GM21423 (cell line): ENCODE results near the gene KRTAP17-1.
"Not testable (repeated sequence)": the region's sequence is repeated elsewhere in the genome, so short reads cannot be mapped to it uniquely, and the experiment has no call there.

Experiments
- ATAC-seq: cut with Tn5 transposase; IDR thresholded peaks from one replicate; pipeline ENCODE4 v1.9.1; 2021; ENCODE audit warnings: mild to moderate bottlenecking, moderate library complexity; ENCODE audit not compliant: unreplicated experiment

The KRTAP17-1 gene, protein sequence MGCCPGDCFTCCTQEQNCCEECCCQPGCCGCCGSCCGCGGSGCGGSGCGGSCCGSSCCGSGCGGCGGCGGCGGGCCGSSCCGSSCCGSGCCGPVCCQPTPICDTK

GRCh38 chr17:41315204-41315794, at the start of gene KRTAP17-1:
Gene KRTAP17-1, minus strand, starts transcription at chr17:41315710. Its CDS starts 60 bp downstream, at chr17:41315650.
- no peak for ATAC-seq

- no peak for ATAC-seq
Measured at GRCh38 chr17:41363881-41364280, 48.4 kb upstream of the KRTAP17-1 start.

DNA sequence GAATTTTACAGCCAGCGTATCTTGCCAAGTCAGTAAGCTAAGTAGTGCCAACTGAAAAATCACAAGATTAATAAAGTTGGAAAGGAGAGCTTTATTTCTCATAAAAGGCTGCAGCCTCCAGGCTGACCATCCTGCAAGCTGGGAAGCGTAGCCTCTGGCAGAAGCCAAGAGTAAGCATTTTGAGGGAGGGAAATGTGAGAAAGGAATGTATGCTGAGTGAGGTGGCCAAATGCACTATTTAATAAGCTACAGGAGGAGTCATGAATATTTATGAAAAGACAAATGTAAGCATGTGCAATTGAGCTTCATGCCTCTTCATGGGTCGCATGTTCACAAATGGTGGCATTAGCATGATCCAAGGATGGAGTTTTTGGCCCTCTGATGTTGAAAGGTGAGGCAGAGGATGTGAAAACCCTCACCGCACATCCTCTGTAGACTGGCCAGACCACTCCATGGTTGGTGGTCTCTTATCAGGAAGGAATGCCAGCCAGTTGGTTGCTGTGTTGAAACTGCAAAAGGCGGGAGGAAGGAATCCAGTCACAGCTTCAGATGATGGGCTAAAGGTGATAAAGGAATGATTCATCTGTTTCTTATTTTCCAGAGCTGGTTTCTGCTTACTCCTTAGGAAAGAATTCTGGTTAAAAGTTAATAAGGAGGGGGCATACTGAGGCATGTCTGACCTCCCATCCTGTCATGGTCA, 44.9 kb upstream of the KRTAP17-1 start:
- no peak for ATAC-seq

GRCh38 chr17:41354536-41354935, 39.0 kb upstream of the KRTAP17-1 start:
- ATAC-seq: no peak

- ATAC-seq: no peak
Measured at GRCh38 chr17:41352597-41353366, 37.3 kb upstream of the KRTAP17-1 start.

- no peak for ATAC-seq
Measured at GRCh38 chr17:41351177-41351576, 35.7 kb upstream of the KRTAP17-1 start.

DNA sequence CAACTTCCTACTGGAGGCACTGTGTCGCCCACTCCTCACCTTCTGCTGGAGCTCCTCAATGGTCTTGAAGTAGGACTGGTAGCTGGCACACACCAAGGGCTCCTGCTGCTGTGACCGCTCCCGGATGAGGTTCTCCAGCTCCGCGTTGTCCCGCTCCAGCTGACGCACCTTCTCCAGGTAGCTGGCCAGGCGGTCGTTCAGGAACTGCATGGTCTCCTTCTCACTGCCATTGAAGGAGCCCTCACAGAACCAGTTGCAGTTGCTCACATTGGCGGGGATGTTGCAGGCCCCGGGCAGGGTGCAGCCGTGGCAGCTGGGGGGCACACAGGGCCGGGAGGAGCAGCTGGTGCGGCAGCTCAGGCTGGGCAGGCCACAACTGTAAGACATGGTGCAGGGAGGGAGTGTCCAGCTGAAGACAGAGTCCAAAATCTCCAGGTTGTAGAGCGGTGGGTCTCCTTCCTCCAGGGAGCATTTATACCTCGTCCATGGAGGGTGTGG, 34.9 kb upstream of the KRTAP17-1 start, which contains the start of gene KRT33A:
TSS of gene KRT33A (minus strand) at position 448 of the 498 bp plus-strand sequence. CDS start at position 387, 61 bp downstream.
- not testable (repeated sequence) for ATAC-seq

- ATAC-seq: no peak
Measured at GRCh38 chr17:41347869-41348760, 32.6 kb upstream of the KRTAP17-1 start.

GRCh38 chr17:41346421-41346820, 30.9 kb upstream of the KRTAP17-1 start:
- not testable (repeated sequence) for ATAC-seq

GRCh38 chr17:41345992-41346391, 30.5 kb upstream of the KRTAP17-1 start:
- no peak for ATAC-seq

DNA sequence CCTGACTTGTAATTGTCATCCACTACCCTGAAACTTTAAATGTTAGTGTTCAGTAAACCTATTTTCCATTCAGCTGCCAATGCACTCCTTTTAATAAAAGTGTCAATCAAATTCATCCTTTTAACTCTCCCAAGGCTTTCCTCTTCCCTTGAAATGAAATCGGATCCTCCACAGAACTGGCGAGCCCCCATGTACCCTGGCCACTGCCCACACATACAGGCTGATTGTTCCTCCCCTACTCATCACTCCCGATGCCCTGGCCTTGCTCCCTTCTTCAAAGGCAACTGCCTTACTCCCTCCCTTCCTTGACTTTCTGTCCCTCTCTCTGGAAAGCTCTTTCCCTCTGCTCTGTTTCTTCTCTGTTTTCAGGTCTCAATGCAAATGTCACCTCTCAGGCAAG, 27.5 kb upstream of the KRTAP17-1 start:
- ATAC-seq: no peak

GRCh38 chr17:41340934-41341861, 25.7 kb upstream of the KRTAP17-1 start:
- ATAC-seq: peak; percentile 41

- peak; percentile 31 for ATAC-seq
Measured at GRCh38 chr17:41340494-41340893, 25.0 kb upstream of the KRTAP17-1 start.

- ATAC-seq: no peak
Measured at GRCh38 chr17:41339571-41340172, 24.2 kb upstream of the KRTAP17-1 start.

DNA sequence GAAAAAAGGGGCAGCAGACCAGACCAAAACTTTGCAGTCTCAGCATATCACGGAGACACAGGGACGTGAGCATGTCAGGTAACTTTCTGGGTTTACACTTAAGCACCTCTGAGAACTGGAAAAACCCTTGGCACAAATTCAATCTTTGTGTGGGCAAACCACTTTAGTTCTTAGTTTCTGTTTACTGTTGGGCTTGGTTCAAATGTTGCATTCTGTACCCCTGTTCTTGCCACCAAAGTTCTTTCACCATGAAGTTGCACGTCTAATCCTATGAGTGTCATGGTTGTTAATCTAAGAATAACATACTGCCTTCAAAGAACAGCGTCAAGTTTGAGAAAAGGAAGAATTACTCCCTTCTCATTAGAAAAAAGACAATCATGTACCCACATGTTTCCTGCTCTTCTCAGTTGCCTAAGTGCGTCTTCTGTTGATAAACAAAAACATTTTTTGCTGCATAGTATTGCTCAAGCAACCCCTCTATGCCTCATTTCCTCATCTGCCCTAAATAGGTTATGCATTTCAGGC, 23.5 kb upstream of the KRTAP17-1 start:
- peak; percentile 40 for ATAC-seq

DNA sequence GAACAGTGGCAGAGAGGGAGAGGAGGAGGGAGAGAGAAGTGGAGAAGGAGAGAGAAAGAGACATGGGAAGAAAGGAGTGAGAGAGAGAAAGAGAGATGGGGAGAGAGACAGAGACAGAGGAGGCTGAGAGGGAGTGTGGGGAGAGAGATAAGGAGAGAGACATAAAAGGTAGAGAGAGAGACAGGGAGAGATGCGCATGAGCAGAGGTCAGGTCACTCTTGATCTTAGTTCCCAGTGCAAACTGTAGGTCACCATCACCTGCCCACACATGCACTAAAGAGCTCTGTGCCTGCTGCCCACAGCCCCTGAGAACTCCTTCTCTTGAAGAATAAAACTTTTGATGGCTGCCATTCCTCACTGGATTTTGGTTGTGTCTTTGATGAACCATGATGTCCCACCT, 20.2 kb upstream of the KRTAP17-1 start:
- ATAC-seq: no peak

GRCh38 chr17:41334385-41335305, 19.1 kb upstream of the KRTAP17-1 start:
- ATAC-seq: no peak
